Mesendoderm (in vitro differentiated cells): ENCODE measurements around the gene NHSL1.

Experiments used
- DNase-seq: peaks from one replicate; pipeline ENCODE4 v3.0.0; 2013
- H2AK5ac ChIP-seq: 2 replicates; pipeline ENCODE4 v1.6.1; 2013; ENCODE audit warnings: low read length, inconsistent platforms
- H2BK120ac ChIP-seq: 2 replicates; pipeline ENCODE4 v1.6.1; 2013; ENCODE audit warnings: low read depth, mild to moderate bottlenecking, low read length, moderate library complexity, mixed read lengths
- H2BK15ac ChIP-seq: replicated peaks from 2 replicates; pipeline ENCODE4 v1.6.1; 2013; ENCODE audit warnings: low read depth, mild to moderate bottlenecking, moderate library complexity
- H2BK5ac ChIP-seq: 2 replicates; pipeline ENCODE4 v1.6.1; 2013; ENCODE audit warnings: low read length, inconsistent platforms
- H3K18ac ChIP-seq: 2 replicates; pipeline ENCODE4 v1.6.1; 2013; ENCODE audit warnings: mild to moderate bottlenecking, low read length, mixed read lengths
- H3K23ac ChIP-seq: one replicate; pipeline ENCODE4 v1.6.1; 2013; ENCODE audit warnings: low read length
- H3K27ac ChIP-seq: 2 replicates; pipeline ENCODE4 v1.5.1; 2013; ENCODE audit warnings: low read depth, mild to moderate bottlenecking, inconsistent platforms, low read length, moderate library complexity
- H3K27me3 ChIP-seq: 2 replicates; pipeline ENCODE4 v1.6.1; 2013; ENCODE audit warnings: low read length, control low read depth, mild to moderate bottlenecking, inconsistent platforms; ENCODE audit not compliant: insufficient read depth, poor library complexity
- H3K36me3 ChIP-seq: 2 replicates; pipeline ENCODE4 v1.6.1; 2013; ENCODE audit warnings: low read length, inconsistent platforms; ENCODE audit not compliant: control insufficient read depth, insufficient read depth
- H3K4ac ChIP-seq: one replicate; pipeline ENCODE4 v1.6.1; 2013; ENCODE audit warnings: low read depth, mild to moderate bottlenecking, low read length, moderate library complexity
- H3K4me1 ChIP-seq: 2 replicates; pipeline ENCODE4 v1.6.1; 2013; ENCODE audit warnings: low read depth, low read length, inconsistent platforms; ENCODE audit not compliant: control insufficient read depth
- H3K4me2 ChIP-seq: 2 replicates; pipeline ENCODE4 v1.6.1; 2013; ENCODE audit warnings: low read length
- H3K4me3 ChIP-seq: 2 replicates; pipeline ENCODE4 v1.5.1; 2013; ENCODE audit warnings: mild to moderate bottlenecking, low read length
- H3K56ac ChIP-seq: one replicate; pipeline ENCODE4 v1.6.1; 2013; ENCODE audit warnings: low read length
- H3K79me1 ChIP-seq: 2 replicates; pipeline ENCODE4 v1.6.1; 2013; ENCODE audit warnings: low read length, inconsistent platforms
- H3K79me2 ChIP-seq: 2 replicates; pipeline ENCODE4 v1.6.1; 2013; ENCODE audit warnings: mild to moderate bottlenecking, low read length; ENCODE audit not compliant: control insufficient read depth, insufficient read depth
- H3K9ac ChIP-seq: 2 replicates; pipeline ENCODE4 v1.6.1; 2013; ENCODE audit warnings: low read length, inconsistent platforms
- H4K5ac ChIP-seq: one replicate; pipeline ENCODE4 v1.6.1; 2013; ENCODE audit warnings: low read length
- H4K8ac ChIP-seq: one replicate; pipeline ENCODE4 v1.6.1; 2013; ENCODE audit warnings: low read depth, mild to moderate bottlenecking, control low read depth, low read length, moderate library complexity
- WGBS: extraction: QIAGEN DNeasy Blood & Tissue Kit; methylation state at CpG from one replicate; pipeline ENCODE4 v1.1.7; 2013; ENCODE audit warnings: low lambda C conversion rate, missing lambda C conversion rate; ENCODE audit not compliant: insufficient coverage; ENCODE audit errors: extremely low coverage; 5-methylcytosine and 5-hydroxymethylcytosine counted together

NHSL1 gene

DNA sequence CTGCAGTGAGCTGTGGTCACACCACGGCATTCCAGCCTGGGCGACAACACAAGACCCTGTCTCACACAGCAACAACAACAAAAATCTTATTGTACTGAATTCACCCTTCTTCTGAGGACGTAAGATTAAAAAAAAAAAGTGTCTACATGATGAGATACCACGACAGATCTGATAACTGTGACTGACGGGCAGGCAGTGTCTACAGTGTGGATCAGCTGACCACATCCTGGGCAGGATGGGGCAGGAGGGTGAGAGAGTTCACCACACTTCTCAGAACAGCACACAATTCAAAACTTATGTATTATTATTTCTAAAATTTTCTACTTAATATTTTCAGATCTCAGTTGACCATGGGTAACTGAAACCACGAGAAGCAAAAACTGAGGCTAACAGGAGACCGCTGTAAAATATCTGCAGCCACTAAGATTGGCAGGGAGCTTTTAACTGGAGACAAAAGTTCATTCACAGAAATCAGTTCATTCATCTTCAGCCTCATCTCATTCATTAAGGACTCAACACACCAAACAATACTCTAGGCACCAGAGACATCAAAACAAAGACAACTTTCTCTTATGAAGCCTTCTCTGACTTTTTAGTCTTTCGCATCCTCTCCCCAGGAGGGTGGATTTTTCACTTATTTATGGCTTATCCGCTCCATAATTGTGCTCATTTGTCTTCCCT, 15.7 kb upstream of the NHSL1 start:
- Histone ChIP-seq H4K8ac (no peak overlapping the region), H3K9ac (no peak overlapping the region), H3K56ac (no peak overlapping the region), H3K27me3 (no peaks in the 10 kb centered on the region), H3K4me3 (no peak overlapping the region), H3K4me1 (peaks cover 2% of the 10 kb centered on the region), H3K23ac (no peak overlapping the region), H4K5ac (no peak overlapping the region), H3K36me3 (no peaks in the 10 kb centered on the region), H2BK120ac (no peak overlapping the region), H2BK15ac (no peak overlapping the region), H3K27ac (no peak overlapping the region), H3K18ac (no peak overlapping the region), H3K4me2 (no peak overlapping the region), H2AK5ac (no peak overlapping the region), H3K4ac (no peak overlapping the region), H3K79me1 (peaks cover 12% of the 10 kb centered on the region), H3K79me2 (peaks cover 9% of the 10 kb centered on the region), H2BK5ac (no peak overlapping the region)
- WGBS: no CpG with 5 or more reads among the region's 9 CpGs
- no peak for DNase-seq

DNA sequence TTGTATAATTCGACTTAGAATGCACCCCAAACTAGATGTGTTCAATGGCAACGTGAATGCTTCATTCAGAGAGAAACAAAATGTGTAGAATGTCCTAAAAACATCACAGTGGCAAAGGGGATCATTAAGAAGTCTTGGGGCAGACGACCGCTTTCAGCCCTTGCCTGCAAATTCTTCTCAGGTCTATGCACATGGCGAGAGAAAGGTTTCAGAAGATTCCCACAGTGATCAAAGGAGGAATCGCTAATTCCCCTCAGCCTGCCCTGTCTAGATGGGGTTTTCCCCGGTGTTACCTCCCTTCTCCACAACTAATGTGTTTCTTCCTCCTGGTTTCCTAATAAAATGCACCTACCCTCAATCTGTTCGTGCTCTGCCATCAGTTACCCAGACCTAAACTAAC, 13.3 kb upstream of the NHSL1 start:
- Histone ChIP-seq H3K27me3 (no peaks in the 10 kb centered on the region), H3K79me1 (peaks cover 13% of the 10 kb centered on the region), H2BK120ac (no peak overlapping the region), H2AK5ac (no peak overlapping the region), H2BK15ac (no peak overlapping the region), H3K18ac (no peak overlapping the region), H3K4ac (no peak overlapping the region), H3K56ac (no peak overlapping the region), H4K8ac (no peak overlapping the region), H3K9ac (no peak overlapping the region), H3K27ac (no peak overlapping the region), H3K79me2 (peaks cover 9% of the 10 kb centered on the region), H3K36me3 (no peaks in the 10 kb centered on the region), H4K5ac (no peak overlapping the region), H2BK5ac (no peak overlapping the region), H3K4me1 (peaks cover 2% of the 10 kb centered on the region), H3K4me2 (no peak overlapping the region), H3K4me3 (no peak overlapping the region), H3K23ac (no peak overlapping the region)
- no CpG with 5 or more reads among the region's 8 CpGs for WGBS
- no peak for DNase-seq

GRCh38 chr6:138510093-138510492, 10.8 kb upstream of the NHSL1 start:
- no CpG with 5 or more reads among the region's 3 CpGs for WGBS

GRCh38 chr6:138509371-138509770, 10.1 kb upstream of the NHSL1 start:
- H3K4me3 ChIP-seq: no peak overlapping the region
- peaks cover 4% of the 10 kb centered on the region for H3K79me1 ChIP-seq
- H3K79me2 ChIP-seq: peaks cover 3% of the 10 kb centered on the region
- no peak overlapping the region for H2BK15ac ChIP-seq
- H3K27me3 ChIP-seq: no peaks in the 10 kb centered on the region
- H3K27ac ChIP-seq: no peak overlapping the region
- peak; percentile 58 for DNase-seq
- no peak overlapping the region for H2BK120ac ChIP-seq
- no peak overlapping the region for H3K56ac ChIP-seq
- no peak overlapping the region for H3K4me2 ChIP-seq
- H2AK5ac ChIP-seq: no peak overlapping the region
- no peaks in the 10 kb centered on the region for H3K36me3 ChIP-seq
- H3K23ac ChIP-seq: no peak overlapping the region
- no peak overlapping the region for H3K4ac ChIP-seq
- no peak overlapping the region for H3K9ac ChIP-seq
- no peak overlapping the region for H2BK5ac ChIP-seq
- WGBS: no CpG with 5 or more reads among the region's 6 CpGs
- H3K18ac ChIP-seq: no peak overlapping the region
- H4K8ac ChIP-seq: no peak overlapping the region
- H3K4me1 ChIP-seq: peaks cover 2% of the 10 kb centered on the region
- H4K5ac ChIP-seq: no peak overlapping the region

More at GRCh38 chr6:138510093-138510492, 10.8 kb upstream of the NHSL1 start:
- H3K4me2 ChIP-seq: no peak overlapping the region
- H3K18ac ChIP-seq: no peak overlapping the region
- H3K4ac ChIP-seq: no peak overlapping the region
- H3K4me3 ChIP-seq: no peak overlapping the region
- H3K4me1 ChIP-seq: peaks cover 2% of the 10 kb centered on the region
- H2AK5ac ChIP-seq: no peak overlapping the region
- no peak overlapping the region for H3K56ac ChIP-seq
- H2BK5ac ChIP-seq: no peak overlapping the region
- no peak overlapping the region for H2BK15ac ChIP-seq
- peaks cover 3% of the 10 kb centered on the region for H3K79me2 ChIP-seq
- no peak for DNase-seq
- no peaks in the 10 kb centered on the region for H3K27me3 ChIP-seq
- H4K8ac ChIP-seq: no peak overlapping the region
- no peak overlapping the region for H3K27ac ChIP-seq
- H3K79me1 ChIP-seq: peaks cover 4% of the 10 kb centered on the region
- H4K5ac ChIP-seq: no peak overlapping the region
- no peak overlapping the region for H3K9ac ChIP-seq
- H2BK120ac ChIP-seq: no peak overlapping the region
- no peak overlapping the region for H3K23ac ChIP-seq
- H3K36me3 ChIP-seq: no peaks in the 10 kb centered on the region

- Histone ChIP-seq H3K18ac (no peak overlapping the region), H3K79me2 (peaks cover 3% of the 10 kb centered on the region), H2BK5ac (no peak overlapping the region), H2BK120ac (no peak overlapping the region), H3K36me3 (no peaks in the 10 kb centered on the region), H4K5ac (no peak overlapping the region), H2AK5ac (no peak overlapping the region), H3K23ac (no peak overlapping the region), H3K56ac (no peak overlapping the region), H2BK15ac (no peak overlapping the region), H3K4ac (no peak overlapping the region), H3K27ac (no peak overlapping the region), H3K79me1 (peaks cover 4% of the 10 kb centered on the region), H3K27me3 (no peaks in the 10 kb centered on the region), H3K4me1 (peaks cover 2% of the 10 kb centered on the region), H3K4me3 (no peak overlapping the region), H3K4me2 (no peak overlapping the region), H4K8ac (no peak overlapping the region), H3K9ac (no peak overlapping the region)
- WGBS: no CpG with 5 or more reads among the region's 2 CpGs
- DNase-seq: no peak
These were observed 9.3 kb upstream of the NHSL1 start for GRCh38 chr6:138508676-138508988.
